ENCODE results near the gene ABCB4.

DNA sequence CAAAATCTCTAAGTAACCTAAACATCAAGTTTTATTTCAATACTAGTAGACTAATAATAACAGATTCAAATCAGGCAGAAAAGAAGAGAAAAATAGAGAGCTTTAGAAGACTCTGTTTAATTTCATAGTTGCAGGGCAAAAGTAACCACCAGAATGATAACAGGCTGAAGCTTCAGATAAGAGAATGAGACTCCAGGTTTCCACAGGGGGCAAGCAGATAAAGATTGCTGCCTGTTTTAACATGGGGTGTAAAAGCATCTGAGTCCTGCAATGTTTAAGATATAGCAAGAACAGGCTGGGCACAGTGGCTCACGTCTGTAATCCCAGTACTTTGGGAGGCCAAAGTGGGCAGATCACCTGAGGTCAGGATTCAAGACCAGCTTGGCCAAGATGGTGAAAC is 119.0 kb downstream of the ABCB4 start:
- TF ChIP-seq, protein P1, sequence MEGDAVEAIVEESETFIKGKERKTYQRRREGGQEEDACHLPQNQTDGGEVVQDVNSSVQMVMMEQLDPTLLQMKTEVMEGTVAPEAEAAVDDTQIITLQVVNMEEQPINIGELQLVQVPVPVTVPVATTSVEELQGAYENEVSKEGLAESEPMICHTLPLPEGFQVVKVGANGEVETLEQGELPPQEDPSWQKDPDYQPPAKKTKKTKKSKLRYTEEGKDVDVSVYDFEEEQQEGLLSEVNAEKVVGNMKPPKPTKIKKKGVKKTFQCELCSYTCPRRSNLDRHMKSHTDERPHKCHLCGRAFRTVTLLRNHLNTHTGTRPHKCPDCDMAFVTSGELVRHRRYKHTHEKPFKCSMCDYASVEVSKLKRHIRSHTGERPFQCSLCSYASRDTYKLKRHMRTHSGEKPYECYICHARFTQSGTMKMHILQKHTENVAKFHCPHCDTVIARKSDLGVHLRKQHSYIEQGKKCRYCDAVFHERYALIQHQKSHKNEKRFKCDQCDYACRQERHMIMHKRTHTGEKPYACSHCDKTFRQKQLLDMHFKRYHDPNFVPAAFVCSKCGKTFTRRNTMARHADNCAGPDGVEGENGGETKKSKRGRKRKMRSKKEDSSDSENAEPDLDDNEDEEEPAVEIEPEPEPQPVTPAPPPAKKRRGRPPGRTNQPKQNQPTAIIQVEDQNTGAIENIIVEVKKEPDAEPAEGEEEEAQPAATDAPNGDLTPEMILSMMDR (conservative IDR thresholded peaks at IDR 0.05; ENCODE audit: low read length): no peak
- TF ChIP-seq EZH2phosphoT487 (IDR thresholded peaks at IDR 0.05; ENCODE audit: borderline replicate concordance): no peak
